HG03354 (cell line): ENCODE results near the gene SNRNP40.

Experiments used
- ATAC-seq: cut with Tn5 transposase; IDR thresholded peaks from one replicate; pipeline ENCODE4 v1.9.1; 2021; ENCODE audit warnings: mild to moderate bottlenecking; ENCODE audit not compliant: unreplicated experiment, poor library complexity, severe bottlenecking

SNRNP40 gene

GRCh38 chr1:31234870-31235269, 61.7 kb downstream of the SNRNP40 start:
- ATAC-seq: no peak

DNA sequence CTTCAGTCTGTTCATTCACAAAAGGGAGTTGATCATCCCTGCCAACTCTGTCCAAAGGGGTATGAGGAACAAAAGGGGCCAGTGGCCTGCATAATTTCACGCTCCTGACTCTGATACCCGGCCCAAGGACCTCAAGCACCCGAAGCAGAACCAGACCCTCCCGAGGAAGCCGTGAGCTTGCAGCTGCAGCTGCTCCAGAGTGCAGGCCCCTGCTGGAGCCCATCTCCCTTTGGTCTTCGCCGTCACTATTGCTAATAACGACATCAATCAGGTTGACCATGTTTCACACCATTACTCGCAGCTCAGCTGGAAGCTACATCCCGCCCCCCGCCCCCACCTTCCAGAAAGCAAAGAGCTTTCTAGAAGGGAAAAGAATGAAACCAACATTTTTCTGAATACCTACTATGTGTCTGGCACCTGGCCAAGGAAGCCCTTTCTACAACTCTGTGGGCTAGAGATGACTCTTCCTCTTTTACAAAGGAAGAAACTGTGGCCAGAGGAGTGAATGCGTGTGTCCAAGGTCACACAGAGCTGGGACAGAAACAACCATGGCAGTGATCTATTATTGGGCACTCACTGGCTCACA, 62.4 kb downstream of the SNRNP40 start:
- no peak for ATAC-seq

GRCh38 chr1:31232689-31233088, 63.9 kb downstream of the SNRNP40 start:
- no peak for ATAC-seq

DNA sequence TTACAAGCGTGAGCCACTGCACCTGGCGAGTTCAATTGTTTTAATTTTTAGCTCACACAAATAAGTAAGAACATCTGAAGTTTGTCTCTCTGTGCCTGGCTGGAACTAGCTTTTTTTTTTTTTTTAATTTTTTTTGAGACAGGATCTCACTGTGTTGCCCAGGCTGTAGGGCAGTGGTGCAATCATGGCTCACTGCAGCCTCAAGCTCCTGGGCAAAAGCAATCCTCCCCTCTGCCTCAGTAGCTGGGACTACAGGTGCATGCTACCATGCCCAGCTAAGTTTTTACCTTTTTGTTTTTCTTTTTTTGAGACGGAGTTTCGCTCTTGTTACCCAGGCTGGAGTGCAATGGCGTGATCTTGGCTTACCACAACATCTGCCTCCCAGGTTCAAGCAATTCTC, 64.8 kb downstream of the SNRNP40 start:
- no peak for ATAC-seq

DNA sequence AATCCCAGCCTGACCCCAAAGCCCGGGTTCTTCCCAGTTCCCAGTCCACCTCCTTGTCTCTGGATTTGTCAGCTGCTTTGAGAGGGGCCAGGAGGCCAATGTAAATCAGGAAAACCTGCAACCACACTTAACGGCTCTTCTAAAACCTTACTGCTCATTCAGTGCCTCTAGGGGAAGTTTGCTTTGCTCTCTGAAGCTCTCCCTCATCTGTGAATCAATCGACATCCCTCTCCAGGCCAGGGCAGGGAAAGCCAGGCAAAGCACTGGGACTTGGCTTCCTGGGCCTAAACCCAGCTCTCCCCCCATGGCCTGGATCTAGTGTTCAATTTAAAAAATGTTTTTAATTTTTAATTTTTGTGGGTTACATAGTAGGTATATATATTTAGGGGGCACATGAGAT, 66.2 kb downstream of the SNRNP40 start:
- no peak for ATAC-seq

GRCh38 chr1:31228986-31229385, 67.6 kb downstream of the SNRNP40 start:
- no peak for ATAC-seq

GRCh38 chr1:31227891-31228568, 68.6 kb downstream of the SNRNP40 start:
- ATAC-seq: no peak

GRCh38 chr1:31224068-31224467, 72.5 kb downstream of the SNRNP40 start:
- no peak for ATAC-seq

GRCh38 chr1:31222176-31222575, 74.4 kb downstream of the SNRNP40 start:
- ATAC-seq: no peak

- no peak for ATAC-seq
Measured at GRCh38 chr1:31221072-31221471, 75.5 kb downstream of the SNRNP40 start.

GRCh38 chr1:31219489-31219888, 77.1 kb downstream of the SNRNP40 start:
- no peak for ATAC-seq

DNA sequence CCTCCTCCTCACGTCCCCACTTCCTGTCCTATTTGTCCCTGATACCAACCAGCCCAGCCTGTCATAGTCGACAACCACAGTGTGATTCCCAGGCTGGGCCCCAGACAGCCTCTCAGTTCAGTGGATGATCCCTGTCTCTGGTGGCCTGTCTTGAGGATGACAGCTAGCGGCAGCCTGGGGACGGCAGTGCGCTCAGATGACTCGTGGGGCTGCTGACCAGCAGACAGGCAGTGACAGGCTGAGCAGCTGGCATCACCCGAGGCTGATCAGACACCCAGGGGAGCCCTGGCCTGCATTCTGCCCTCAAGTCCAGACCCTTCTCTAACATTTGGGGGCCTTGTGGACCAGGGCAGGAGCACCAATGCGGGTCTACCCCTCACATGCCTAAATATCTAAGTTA, 77.9 kb downstream of the SNRNP40 start:
- no peak for ATAC-seq

DNA sequence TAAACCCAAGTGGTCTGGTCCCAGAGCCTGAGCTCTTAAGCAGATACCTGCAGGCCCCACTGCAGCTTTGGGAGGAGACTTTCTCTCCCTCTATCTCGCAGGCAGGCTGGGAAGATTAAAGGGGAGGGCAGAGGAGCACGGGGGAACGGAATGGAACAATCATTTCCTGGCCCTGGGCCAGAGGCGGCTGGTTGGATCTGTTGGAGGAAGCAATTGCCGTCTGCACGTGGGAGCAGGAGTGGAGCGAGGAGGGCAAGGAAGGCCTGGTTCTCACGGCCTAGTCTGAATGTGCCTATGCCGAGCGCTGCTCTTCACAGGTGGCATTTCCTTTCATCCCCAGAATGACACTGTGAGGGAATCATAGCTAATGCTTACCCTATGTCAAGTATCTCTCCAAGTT, 80.6 kb downstream of the SNRNP40 start:
- ATAC-seq: no peak

- no peak for ATAC-seq
Measured at GRCh38 chr1:31215065-31215570, 81.5 kb downstream of the SNRNP40 start.

GRCh38 chr1:31214316-31215064, 82.1 kb downstream of the SNRNP40 start:
- ATAC-seq: no peak
